WTC11 (cell line): Measurements from ENCODE around the gene MBIP.

Experiments
- CREB1 ChIP-seq: sonication (generic); formaldehyde crosslinking; IDR thresholded peaks from 2 replicates; pipeline ENCODE4 v1.8.0; 2023; ENCODE audit warnings: mild to moderate bottlenecking, missing genetic modification reagents
- E2F1 ChIP-seq: sonication (generic); formaldehyde crosslinking; IDR thresholded peaks from 2 replicates; pipeline ENCODE4 v1.8.0; 2022; ENCODE audit warnings: mild to moderate bottlenecking, missing genetic modification reagents
- SP1 ChIP-seq: sonication (generic); formaldehyde crosslinking; conservative IDR thresholded peaks from 2 replicates; pipeline ENCODE4 v1.8.1; 2022; ENCODE audit warnings: missing genetic modification reagents
- TEAD1 ChIP-seq: sonication (generic); formaldehyde crosslinking; IDR thresholded peaks from 2 replicates; pipeline ENCODE4 v1.8.0; 2022; ENCODE audit warnings: mild to moderate bottlenecking, missing genetic modification reagents
- TEAD4 ChIP-seq: sonication (generic); formaldehyde crosslinking; IDR thresholded peaks from 2 replicates; pipeline ENCODE4 v1.8.0; 2022; ENCODE audit warnings: mild to moderate bottlenecking, missing genetic modification reagents
- TP53 ChIP-seq: sonication (generic); formaldehyde crosslinking; IDR thresholded peaks from 2 replicates; pipeline ENCODE4 v1.8.1; 2023; ENCODE audit warnings: mild to moderate bottlenecking, missing genetic modification reagents
- USF1 ChIP-seq: sonication (generic); formaldehyde crosslinking; IDR thresholded peaks from 2 replicates; pipeline ENCODE4 v1.8.0; 2022; ENCODE audit warnings: mild to moderate bottlenecking, missing genetic modification reagents
- ZNF232 ChIP-seq: sonication (generic); formaldehyde crosslinking; IDR thresholded peaks from 2 replicates; pipeline ENCODE4 v1.8.0; 2022; ENCODE audit warnings: mild to moderate bottlenecking, missing genetic modification reagents
- TF ChIP-seq, protein P1 (sequence below): fragments of 200-600 bp; IDR thresholded peaks from 2 replicates; pipeline ENCODE4 v1.8.0; 2022; ENCODE audit warnings: antibody characterized with exemption
- TF ChIP-seq, protein P2 (sequence below): sonication (generic); formaldehyde crosslinking; IDR thresholded peaks from 2 replicates; pipeline ENCODE4 v1.8.0; 2022; ENCODE audit warnings: mild to moderate bottlenecking, missing genetic modification reagents
- TF ChIP-seq, protein P3 (sequence below): sonication (generic); formaldehyde crosslinking; IDR thresholded peaks from 2 replicates; pipeline ENCODE4 v1.8.1; 2023; ENCODE audit warnings: mild to moderate bottlenecking, moderate library complexity, missing genetic modification reagents
- TF ChIP-seq, protein P4 (sequence below): sonication (generic); formaldehyde crosslinking; IDR thresholded peaks from 2 replicates; pipeline ENCODE4 v1.8.1; 2023; ENCODE audit warnings: mild to moderate bottlenecking, missing genetic modification reagents, moderate library complexity

- no peak for TF ChIP-seq E2F1
- TF ChIP-seq, protein P1, sequence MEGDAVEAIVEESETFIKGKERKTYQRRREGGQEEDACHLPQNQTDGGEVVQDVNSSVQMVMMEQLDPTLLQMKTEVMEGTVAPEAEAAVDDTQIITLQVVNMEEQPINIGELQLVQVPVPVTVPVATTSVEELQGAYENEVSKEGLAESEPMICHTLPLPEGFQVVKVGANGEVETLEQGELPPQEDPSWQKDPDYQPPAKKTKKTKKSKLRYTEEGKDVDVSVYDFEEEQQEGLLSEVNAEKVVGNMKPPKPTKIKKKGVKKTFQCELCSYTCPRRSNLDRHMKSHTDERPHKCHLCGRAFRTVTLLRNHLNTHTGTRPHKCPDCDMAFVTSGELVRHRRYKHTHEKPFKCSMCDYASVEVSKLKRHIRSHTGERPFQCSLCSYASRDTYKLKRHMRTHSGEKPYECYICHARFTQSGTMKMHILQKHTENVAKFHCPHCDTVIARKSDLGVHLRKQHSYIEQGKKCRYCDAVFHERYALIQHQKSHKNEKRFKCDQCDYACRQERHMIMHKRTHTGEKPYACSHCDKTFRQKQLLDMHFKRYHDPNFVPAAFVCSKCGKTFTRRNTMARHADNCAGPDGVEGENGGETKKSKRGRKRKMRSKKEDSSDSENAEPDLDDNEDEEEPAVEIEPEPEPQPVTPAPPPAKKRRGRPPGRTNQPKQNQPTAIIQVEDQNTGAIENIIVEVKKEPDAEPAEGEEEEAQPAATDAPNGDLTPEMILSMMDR, result no peak
- TF ChIP-seq, protein P2, sequence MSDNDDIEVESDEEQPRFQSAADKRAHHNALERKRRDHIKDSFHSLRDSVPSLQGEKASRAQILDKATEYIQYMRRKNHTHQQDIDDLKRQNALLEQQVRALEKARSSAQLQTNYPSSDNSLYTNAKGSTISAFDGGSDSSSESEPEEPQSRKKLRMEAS (CRISPR knock-in tag), result no peak
- TF ChIP-seq TP53 (CRISPR knock-in tag), result no peak
- TF ChIP-seq, protein P3, sequence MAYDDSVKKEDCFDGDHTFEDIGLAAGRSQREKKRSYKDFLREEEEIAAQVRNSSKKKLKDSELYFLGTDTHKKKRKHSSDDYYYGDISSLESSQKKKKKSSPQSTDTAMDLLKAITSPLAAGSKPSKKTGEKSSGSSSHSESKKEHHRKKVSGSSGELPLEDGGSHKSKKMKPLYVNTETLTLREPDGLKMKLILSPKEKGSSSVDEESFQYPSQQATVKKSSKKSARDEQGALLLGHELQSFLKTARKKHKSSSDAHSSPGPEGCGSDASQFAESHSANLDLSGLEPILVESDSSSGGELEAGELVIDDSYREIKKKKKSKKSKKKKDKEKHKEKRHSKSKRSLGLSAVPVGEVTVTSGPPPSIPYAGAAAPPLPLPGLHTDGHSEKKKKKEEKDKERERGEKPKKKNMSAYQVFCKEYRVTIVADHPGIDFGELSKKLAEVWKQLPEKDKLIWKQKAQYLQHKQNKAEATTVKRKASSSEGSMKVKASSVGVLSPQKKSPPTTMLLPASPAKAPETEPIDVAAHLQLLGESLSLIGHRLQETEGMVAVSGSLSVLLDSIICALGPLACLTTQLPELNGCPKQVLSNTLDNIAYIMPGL, result no peak
- no peak for TF ChIP-seq ZNF232 (CRISPR knock-in tag)
- no peak for TF ChIP-seq USF1 (CRISPR knock-in tag)
- TF ChIP-seq SP1 (CRISPR knock-in tag), result no peak
- no peak for TF ChIP-seq CREB1 (CRISPR knock-in tag)
- no peak for TF ChIP-seq TEAD4 (CRISPR knock-in tag)
- TF ChIP-seq TEAD1 (CRISPR knock-in tag), result no peak
- TF ChIP-seq, protein P4, sequence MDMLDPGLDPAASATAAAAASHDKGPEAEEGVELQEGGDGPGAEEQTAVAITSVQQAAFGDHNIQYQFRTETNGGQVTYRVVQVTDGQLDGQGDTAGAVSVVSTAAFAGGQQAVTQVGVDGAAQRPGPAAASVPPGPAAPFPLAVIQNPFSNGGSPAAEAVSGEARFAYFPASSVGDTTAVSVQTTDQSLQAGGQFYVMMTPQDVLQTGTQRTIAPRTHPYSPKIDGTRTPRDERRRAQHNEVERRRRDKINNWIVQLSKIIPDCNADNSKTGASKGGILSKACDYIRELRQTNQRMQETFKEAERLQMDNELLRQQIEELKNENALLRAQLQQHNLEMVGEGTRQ (CRISPR knock-in tag), result no peak
These were observed 7.2 kb downstream of the MBIP start for GRCh38 chr14:36313206-36313605.
